Measurements from ENCODE around the gene NFATC2.

NFATC2 gene

GRCh38 chr20:51513545-51513944, 29.0 kb downstream of the NFATC2 start:
- no peak overlapping the region for H3K4me3 ChIP-seq (ENCODE audit: low read depth, low read length)
- in situ Hi-C loops (cut with HindIII; ENCODE audit: low sequenced_read_pairs), result no loop called here
- TF ChIP-seq CTCF (IDR thresholded peaks at IDR 0.05; ENCODE audit: low read depth, low read length), result no peak
- no peak for DNase-seq (ENCODE audit: low read depth, low spot score)

- no peak overlapping the region for H3K4me3 ChIP-seq (ENCODE audit: low read depth, low read length)
- TF ChIP-seq CTCF (IDR thresholded peaks at IDR 0.05; ENCODE audit: low read depth, low read length), result no peak
- in situ Hi-C loops (cut with HindIII; ENCODE audit: low sequenced_read_pairs), result no loop called here
- no peak for DNase-seq (ENCODE audit: low read depth, low spot score)
These were observed 29.9 kb downstream of the NFATC2 start for GRCh38 chr20:51512645-51513044.

- in situ Hi-C loops (cut with HindIII; ENCODE audit: low sequenced_read_pairs), result no loop called here
- no peak overlapping the region for H3K4me3 ChIP-seq (ENCODE audit: low read depth, low read length)
- DNase-seq (ENCODE audit: low read depth, low spot score), result no peak
- TF ChIP-seq CTCF (IDR thresholded peaks at IDR 0.05; ENCODE audit: low read depth, low read length), result no peak
These were observed 30.5 kb downstream of the NFATC2 start for GRCh38 chr20:51511861-51512619.

- peak; percentile 71 for DNase-seq (ENCODE audit: low read depth, low spot score)
- no peak overlapping the region for H3K4me3 ChIP-seq (ENCODE audit: low read depth, low read length)
- in situ Hi-C loops (cut with HindIII; ENCODE audit: low sequenced_read_pairs), result no loop called here
- no peak for TF ChIP-seq CTCF (IDR thresholded peaks at IDR 0.05; ENCODE audit: low read depth, low read length)
These were observed 31.4 kb downstream of the NFATC2 start for GRCh38 chr20:51510936-51511605.

GRCh38 chr20:51510169-51510568, 32.4 kb downstream of the NFATC2 start:
- DNase-seq (ENCODE audit: low read depth, low spot score), result no peak
- no peak overlapping the region for H3K4me3 ChIP-seq (ENCODE audit: low read depth, low read length)
- TF ChIP-seq CTCF (IDR thresholded peaks at IDR 0.05; ENCODE audit: low read depth, low read length), result no peak
- in situ Hi-C loops (cut with HindIII; ENCODE audit: low sequenced_read_pairs), result no loop called here

- in situ Hi-C loops (cut with HindIII; ENCODE audit: low sequenced_read_pairs), result no loop called here
- no peak overlapping the region for H3K4me3 ChIP-seq (ENCODE audit: low read depth, low read length)
- no peak for TF ChIP-seq CTCF (IDR thresholded peaks at IDR 0.05; ENCODE audit: low read depth, low read length)
- DNase-seq (ENCODE audit: low read depth, low spot score), result no peak
These were observed 33.3 kb downstream of the NFATC2 start for GRCh38 chr20:51509208-51509607.
